Naive thymus-derived CD8-positive, alpha-beta T cell (primary cell): ENCODE measurements around the gene CRB1. TPM values are rescaled to one million over a fixed set of nuclear protein-coding genes. Genes with fewer than 3 reads are reported as not detected.
A peak's percentile ranks its signal among the peaks of the same experiment; 100 is the strongest.

Source experiments
- ATAC-seq, 2 donors: fragments of 150-1000 bp; cut with Tn5 transposase in 1 of 2; sonication (Bioruptor Pico), chemical (Tn5 transposase) in 1 of 2; 1 replicate in 1 of 2; 2 replicates in 1 of 2; pipeline ENCODE4 v1.10.0; 2021; ENCODE audit warnings: mild to moderate bottlenecking in 2 of 2, moderate library complexity in 2 of 2
- POLR2A ChIA-PET: fragments of 350-600 bp; sonication (Branson Sonifier 250); formaldehyde crosslinking; loops from one replicate; lab custom pipeline; 2021; ENCODE audit warnings: antibody characterized with exemption; lab: Charles Lee
- DNase-seq, 10 donors: peaks; one replicate each; pipeline versions ENCODE4 v3.0.0 to v3.0.0-alpha.2; 2020 to 2022
- H3K27ac Mint-ChIP-seq, 10 donors: one replicate each; pipeline ENCODE4 v1.8.0; 2020 to 2022; ENCODE audit warnings: mild to moderate bottlenecking in 10 of 10, mixed read lengths in 10 of 10, moderate library complexity in 4 of 10, inconsistent platforms in 1 of 10
- H3K27me3 Mint-ChIP-seq, 5 donors: one replicate each; pipeline ENCODE4 v1.8.0; 2021 to 2022; ENCODE audit warnings: mixed read lengths in 5 of 5
- H3K36me3 Mint-ChIP-seq, 3 donors: one replicate each; pipeline ENCODE4 v1.8.0; 2020 to 2022; ENCODE audit warnings: mixed read lengths in 3 of 3, mild to moderate bottlenecking in 2 of 3, inconsistent platforms in 1 of 3
- H3K4me1 Mint-ChIP-seq, 4 donors: one replicate each; pipeline ENCODE4 v1.8.0; 2021 to 2022; ENCODE audit warnings: mixed read lengths in 4 of 4
- H3K4me3 Mint-ChIP-seq, 10 donors: one replicate each; pipeline ENCODE4 v1.8.0; 2020 to 2022; ENCODE audit warnings: mild to moderate bottlenecking in 10 of 10, mixed read lengths in 10 of 10, moderate library complexity in 6 of 10, inconsistent platforms in 1 of 10
- H3K9me3 Mint-ChIP-seq, 9 donors: one replicate each; pipeline ENCODE4 v1.8.0; 2020 to 2022; ENCODE audit warnings: mixed read lengths in 9 of 9, mild to moderate bottlenecking in 3 of 9, inconsistent platforms in 1 of 9, moderate library complexity in 1 of 9
- polyA plus RNA-seq, 3 donors: library from polyadenylated mRNA; unstranded; fragments of 300-500 nt; fragmentation: Illumina TruSeq; gene quantifications; one replicate each; pipeline ENCODE4 v1.2.3, GENCODE V29; 2021
- total RNA-seq, 8 experiments: library from RNA in 2 of 8; stranded (reverse) in 2 of 8; gene quantifications; one replicate each; pipeline ENCODE4 v1.2.3 and lab custom pipeline; 2021 to 2026

The CRB1 gene
- total and polyA plus RNA-seq, 5 experiments from 2014 or later, result 0.20 to 0.69 (median 0.48) TPM; not detected in 1

DNA sequence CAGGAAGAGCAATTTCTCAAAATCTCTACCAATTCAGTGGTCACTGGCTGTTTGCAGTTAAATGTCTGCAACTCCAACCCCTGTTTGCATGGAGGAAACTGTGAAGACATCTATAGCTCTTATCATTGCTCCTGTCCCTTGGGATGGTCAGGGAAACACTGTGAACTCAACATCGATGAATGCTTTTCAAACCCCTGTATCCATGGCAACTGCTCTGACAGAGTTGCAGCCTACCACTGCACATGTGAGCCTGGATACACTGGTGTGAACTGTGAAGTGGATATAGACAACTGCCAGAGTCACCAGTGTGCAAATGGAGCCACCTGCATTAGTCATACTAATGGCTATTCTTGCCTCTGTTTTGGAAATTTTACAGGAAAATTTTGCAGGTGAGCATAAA, 167.2 kb downstream of the CRB1 start:
- Mint-ChIP-seq H3K9me3 (no peaks in the 10 kb centered on the region), H3K4me1 (no peaks in the 10 kb centered on the region), H3K4me3 (no peak overlapping the region), H3K36me3 (no peaks in the 10 kb centered on the region), H3K27ac (no peak overlapping the region), H3K27me3 (no peaks in the 10 kb centered on the region)
- ATAC-seq (no peak), DNase-seq (no peak)
- POLR2A ChIA-PET, result no interaction called here

DNA sequence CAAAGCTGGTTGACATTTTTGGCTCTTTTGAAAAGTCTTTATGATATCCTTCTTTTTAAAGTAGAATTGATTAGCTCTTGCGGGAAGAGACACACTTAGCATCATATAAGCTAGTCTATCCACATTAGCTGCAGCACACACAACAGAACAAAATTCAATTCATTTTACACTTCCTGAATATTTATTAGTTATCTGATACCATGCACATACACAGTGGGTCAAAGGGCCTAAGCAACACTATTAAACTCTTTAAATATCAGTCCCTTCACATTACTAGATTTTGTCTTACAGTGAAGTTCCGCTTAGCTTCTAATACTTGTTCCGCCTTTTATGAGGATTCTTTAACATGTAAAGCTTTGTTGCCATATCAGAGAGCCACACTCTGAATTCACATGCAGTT, 169.5 kb downstream of the CRB1 start:
- no peaks in the 10 kb centered on the region for H3K4me1 Mint-ChIP-seq
- no peak overlapping the region for H3K4me3 Mint-ChIP-seq
- ATAC-seq, result no peak
- no peaks in the 10 kb centered on the region for H3K9me3 Mint-ChIP-seq
- H3K27ac Mint-ChIP-seq, result no peak overlapping the region
- no peak for DNase-seq
- POLR2A ChIA-PET, result no interaction called here
- peaks cover 0 to 6% (median 0%) of the 10 kb centered on the region in 5 donors for H3K27me3 Mint-ChIP-seq
- peaks cover 0 to 3% (median 0%) of the 10 kb centered on the region in 3 donors for H3K36me3 Mint-ChIP-seq

DNA sequence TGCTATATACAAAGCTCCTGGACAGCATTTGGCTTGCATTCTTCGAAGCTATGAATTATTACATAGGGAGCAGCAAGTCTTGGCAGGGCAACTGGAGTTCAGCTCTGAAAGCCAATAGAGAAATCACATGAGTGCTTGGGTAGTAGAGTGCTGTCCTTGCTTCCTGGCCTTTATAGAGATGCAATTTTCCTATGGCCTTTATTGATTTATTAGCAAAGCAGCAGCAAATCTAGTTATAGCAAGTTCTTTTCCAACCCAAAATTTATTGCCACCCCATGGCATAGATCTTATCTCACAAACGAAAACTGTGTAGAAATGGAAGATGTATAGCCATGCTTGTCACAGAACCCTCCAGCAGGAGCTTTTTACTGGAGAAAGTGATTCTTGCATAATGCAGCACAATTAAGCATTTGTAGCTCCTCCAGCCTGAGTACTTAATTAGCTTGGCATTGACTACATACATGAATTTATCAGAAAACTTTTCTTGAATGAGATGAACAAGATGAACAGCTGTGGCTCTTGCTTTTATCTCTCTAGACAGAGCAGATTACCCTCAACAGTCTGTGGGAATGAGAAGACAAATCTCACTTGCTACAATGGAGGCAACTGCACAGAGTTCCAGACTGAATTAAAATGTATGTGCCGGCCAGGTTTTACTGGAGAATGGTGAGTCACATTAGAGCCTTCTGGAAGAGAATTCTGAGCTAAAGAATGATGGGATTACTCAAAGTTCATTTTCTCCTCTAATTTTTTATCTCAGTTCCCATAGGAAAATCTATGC, 170.1 kb downstream of the CRB1 start:
- POLR2A ChIA-PET, result no interaction called here
- no peak for DNase-seq

DNA sequence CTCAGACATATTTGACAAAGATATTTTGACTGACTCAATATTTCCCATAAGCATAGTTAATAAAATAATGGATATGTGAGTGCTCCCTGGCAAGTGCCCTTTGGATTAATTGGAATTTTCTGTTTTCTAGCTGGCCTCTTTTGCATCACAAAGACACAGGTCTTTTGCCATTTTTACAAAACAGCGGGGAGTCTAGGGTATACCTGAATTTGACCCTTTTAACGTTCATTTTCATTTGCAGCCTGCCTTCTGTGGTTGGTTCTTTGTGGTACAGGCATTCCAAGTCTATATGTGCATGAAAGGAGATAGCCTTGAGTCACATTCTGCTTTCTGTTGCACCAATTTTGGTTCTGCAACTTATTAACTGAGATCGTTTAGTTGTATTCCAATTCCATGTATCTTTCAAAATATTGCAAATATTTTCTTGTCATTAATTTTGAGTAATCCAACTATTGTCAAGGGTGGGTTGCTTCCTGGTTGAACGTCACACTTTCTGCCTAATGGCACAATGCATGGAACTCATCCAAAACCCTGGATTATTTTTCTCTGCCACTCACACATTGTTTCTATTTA, 171.7 kb downstream of the CRB1 start:
- Mint-ChIP-seq H3K36me3 (peaks cover 0 to 3% (median 0%) of the 10 kb centered on the region in 3 donors), H3K27me3 (peaks cover 0 to 6% (median 0%) of the 10 kb centered on the region in 5 donors), H3K27ac (no peak overlapping the region), H3K4me1 (no peaks in the 10 kb centered on the region), H3K4me3 (no peak overlapping the region), H3K9me3 (no peaks in the 10 kb centered on the region)
- POLR2A ChIA-PET, result no interaction called here
- ATAC-seq (no peak), DNase-seq (no peak)

More for the DNA sequence above, 170.1 kb downstream of the CRB1 start:
- Mint-ChIP-seq H3K4me3 (no peak overlapping the region), H3K27me3 (peaks cover 0 to 6% (median 0%) of the 10 kb centered on the region in 5 donors), H3K9me3 (no peaks in the 10 kb centered on the region), H3K36me3 (peaks cover 0 to 3% (median 0%) of the 10 kb centered on the region in 3 donors), H3K4me1 (no peaks in the 10 kb centered on the region), H3K27ac (no peak overlapping the region)
- no peak for ATAC-seq

DNA sequence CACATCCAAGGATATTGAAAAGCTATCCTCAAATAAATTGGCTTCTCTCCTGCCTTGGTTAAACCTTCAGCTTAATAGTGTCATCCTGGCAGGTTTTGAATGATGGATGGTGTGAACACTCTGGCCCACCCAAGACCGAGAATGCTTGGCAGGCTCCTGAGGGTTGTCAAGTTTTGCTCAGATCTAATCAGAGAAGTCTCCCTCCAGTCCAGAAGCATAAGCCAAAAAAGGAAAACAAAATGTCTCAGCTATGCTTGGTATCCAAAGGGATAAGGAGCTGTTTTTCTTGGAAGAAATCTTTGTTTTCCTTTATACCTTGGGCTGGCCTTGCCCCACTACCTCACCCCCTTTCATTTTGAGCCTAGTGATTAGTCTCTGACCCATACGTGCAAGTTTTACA, 172.7 kb downstream of the CRB1 start:
- POLR2A ChIA-PET, result no interaction called here
- Mint-ChIP-seq H3K27me3 (peaks cover 0 to 6% (median 0%) of the 10 kb centered on the region in 5 donors), H3K4me3 (no peak overlapping the region)

DNA sequence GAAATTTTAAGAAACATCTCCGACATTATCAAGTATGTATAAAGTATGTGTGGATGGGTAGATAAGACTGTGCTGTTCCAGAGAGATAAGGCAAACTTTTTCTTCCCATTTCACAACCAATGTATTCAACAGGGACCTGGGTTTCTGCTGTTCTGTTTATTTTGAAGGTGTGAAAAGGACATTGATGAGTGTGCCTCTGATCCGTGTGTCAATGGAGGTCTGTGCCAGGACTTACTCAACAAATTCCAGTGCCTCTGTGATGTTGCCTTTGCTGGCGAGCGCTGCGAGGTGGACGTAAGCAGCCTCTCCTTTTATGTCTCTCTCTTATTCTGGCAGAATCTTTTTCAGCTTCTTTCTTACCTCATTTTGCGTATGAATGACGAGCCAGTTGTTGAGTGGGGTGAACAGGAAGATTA, 174.0 kb downstream of the CRB1 start:
- POLR2A ChIA-PET, result no interaction called here
- ATAC-seq (no peak), DNase-seq (no peak)
- Mint-ChIP-seq H3K36me3 (peaks cover 0 to 3% (median 0%) of the 10 kb centered on the region in 3 donors), H3K27ac (no peak overlapping the region), H3K9me3 (no peaks in the 10 kb centered on the region), H3K4me3 (no peak overlapping the region), H3K4me1 (no peaks in the 10 kb centered on the region), H3K27me3 (peaks cover 0 to 10% (median 0%) of the 10 kb centered on the region in 5 donors)

More for the DNA sequence above, 172.7 kb downstream of the CRB1 start:
- H3K27ac Mint-ChIP-seq, result no peak overlapping the region
- no peaks in the 10 kb centered on the region for H3K9me3 Mint-ChIP-seq
- DNase-seq, result no peak
- no peaks in the 10 kb centered on the region for H3K4me1 Mint-ChIP-seq
- no peak for ATAC-seq
- H3K36me3 Mint-ChIP-seq, result peaks cover 0 to 3% (median 0%) of the 10 kb centered on the region in 3 donors

DNA sequence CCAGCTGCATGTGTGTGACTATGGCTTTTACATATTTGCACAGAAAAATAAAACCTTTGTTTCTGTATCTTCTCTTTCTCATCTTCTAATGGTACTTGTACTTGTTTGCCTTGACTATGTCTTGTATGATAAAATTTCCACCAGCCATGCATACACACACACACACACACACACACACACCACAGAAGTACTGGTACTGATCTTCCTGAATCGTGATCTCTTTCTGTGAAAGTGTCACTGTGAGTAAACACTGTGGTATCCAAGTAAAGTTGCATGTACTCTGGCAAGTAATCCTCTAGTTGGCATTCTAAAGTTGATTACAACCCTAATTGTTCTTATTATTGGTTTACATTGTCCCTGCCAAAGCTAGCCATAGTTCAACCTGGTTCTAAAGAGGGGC, 176.7 kb downstream of the CRB1 start:
- DNase-seq, result no peak
- no peak overlapping the region for H3K4me3 Mint-ChIP-seq
- peaks cover 0 to 10% (median 0%) of the 10 kb centered on the region in 5 donors for H3K27me3 Mint-ChIP-seq
- peaks cover 0 to 7% (median 5%) of the 10 kb centered on the region in 4 donors for H3K4me1 Mint-ChIP-seq
- H3K9me3 Mint-ChIP-seq, result no peaks in the 10 kb centered on the region
- H3K27ac Mint-ChIP-seq, result no peak overlapping the region
- POLR2A ChIA-PET, result no interaction called here
- no peak for ATAC-seq
- H3K36me3 Mint-ChIP-seq, result peaks cover 0 to 3% (median 0%) of the 10 kb centered on the region in 3 donors

DNA sequence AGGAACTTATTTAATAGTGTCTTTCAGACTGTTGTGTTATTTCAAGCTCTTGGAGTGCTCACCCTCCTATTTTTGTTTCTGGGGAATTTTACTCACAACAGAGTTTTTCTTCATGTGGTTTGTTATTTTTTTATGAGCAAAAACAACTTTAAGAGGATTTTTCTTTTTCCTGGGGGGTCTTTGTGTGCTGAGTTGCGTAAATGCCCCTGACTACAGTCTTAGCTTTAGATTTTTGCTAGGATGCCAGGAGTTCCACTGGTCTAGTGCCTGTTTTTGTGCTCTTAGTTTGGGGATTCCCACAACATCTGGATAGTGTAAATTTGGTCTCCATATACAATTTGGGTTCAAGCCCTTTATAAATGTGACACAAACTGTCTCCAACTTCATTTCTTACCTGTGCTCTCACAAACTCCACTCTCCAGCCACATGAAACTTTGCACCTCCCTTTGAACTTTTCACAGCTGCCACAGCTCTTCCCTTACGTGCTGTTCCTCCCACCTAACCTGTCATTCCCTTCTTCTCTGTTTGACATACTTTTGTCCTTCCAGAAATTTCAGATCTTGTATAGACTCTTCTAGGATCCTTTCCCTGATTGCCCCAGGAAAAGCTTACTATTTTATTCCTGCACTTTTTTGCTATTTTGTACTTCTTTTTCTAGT, 180.2 kb downstream of the CRB1 start:
- peaks cover 0 to 7% (median 5%) of the 10 kb centered on the region in 4 donors for H3K4me1 Mint-ChIP-seq
- H3K36me3 Mint-ChIP-seq, result no peaks in the 10 kb centered on the region
- POLR2A ChIA-PET, result no interaction called here
- no peaks in the 10 kb centered on the region for H3K9me3 Mint-ChIP-seq
- no peak overlapping the region for H3K4me3 Mint-ChIP-seq
- peaks cover 0 to 4% (median 0%) of the 10 kb centered on the region in 5 donors for H3K27me3 Mint-ChIP-seq
- ATAC-seq, result no peak
- no peak for DNase-seq
- H3K27ac Mint-ChIP-seq, result peak overlapping the region in 1 of 10 donors; percentile 4

DNA sequence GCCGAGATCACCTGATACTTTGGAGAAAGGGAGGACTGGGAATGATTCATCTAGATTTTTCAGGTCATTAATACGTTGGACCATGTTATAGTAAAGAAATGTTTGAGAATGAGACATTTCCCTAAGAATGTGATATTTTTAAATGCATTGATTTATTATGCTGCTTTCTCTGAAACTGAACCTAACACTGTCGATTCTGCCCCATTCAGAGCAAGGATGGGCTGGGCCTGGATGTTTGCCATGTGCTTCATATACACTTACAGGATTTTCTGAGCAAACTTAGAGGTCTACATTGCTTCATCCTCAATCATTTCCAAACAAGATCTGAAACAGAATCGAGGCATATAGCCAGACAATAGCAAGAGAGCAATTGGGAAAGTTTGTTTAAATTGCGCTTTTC, 183.3 kb downstream of the CRB1 start:
- Mint-ChIP-seq H3K4me3 (no peak overlapping the region), H3K27ac (no peak overlapping the region), H3K27me3 (peaks cover 0 to under 1% (median 0%) of the 10 kb centered on the region in 5 donors), H3K4me1 (peaks cover 0 to 7% (median 5%) of the 10 kb centered on the region in 4 donors), H3K9me3 (no peaks in the 10 kb centered on the region), H3K36me3 (no peaks in the 10 kb centered on the region)
- peak in 1 of 2 donors; percentile 32 for ATAC-seq
- POLR2A ChIA-PET, result no interaction called here
- no peak for DNase-seq

DNA sequence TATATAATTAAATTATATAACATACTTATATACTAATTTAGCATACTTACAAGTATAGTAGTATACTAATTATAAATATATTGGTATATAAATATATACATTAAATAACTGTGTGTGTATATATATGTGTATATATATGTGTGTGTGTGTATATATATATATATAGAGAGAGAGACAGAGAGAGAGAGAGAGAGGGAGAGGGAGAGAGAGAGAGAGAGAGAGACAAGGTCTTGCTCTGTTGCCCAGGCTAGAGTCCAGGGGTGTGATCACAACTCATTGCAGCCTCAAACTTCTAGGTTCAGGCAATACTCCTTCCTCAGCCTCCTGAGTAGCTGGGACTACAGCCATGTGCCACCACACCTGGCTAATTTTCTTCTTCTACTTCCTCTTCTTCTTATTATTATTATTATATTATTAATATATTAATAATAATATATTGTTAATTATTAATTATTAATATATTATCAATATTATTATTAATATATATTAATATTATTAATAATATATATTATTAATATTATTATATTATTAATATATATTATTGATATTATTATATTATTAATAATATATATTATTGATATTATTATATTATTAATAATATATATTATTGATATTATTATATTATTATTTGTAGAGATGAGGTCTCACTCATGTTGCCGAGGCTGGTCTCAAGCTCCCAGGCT, 185.5 kb downstream of the CRB1 start:
- DNase-seq, result no peak
- no peak overlapping the region for H3K4me3 Mint-ChIP-seq
- H3K4me1 Mint-ChIP-seq, result peaks cover 0 to 2% (median under 1%) of the 10 kb centered on the region in 4 donors
- POLR2A ChIA-PET, result no interaction called here
- H3K9me3 Mint-ChIP-seq, result no peaks in the 10 kb centered on the region
- H3K27ac Mint-ChIP-seq, result no peak overlapping the region
- no peaks in the 10 kb centered on the region for H3K36me3 Mint-ChIP-seq
- ATAC-seq, result no peak
- H3K27me3 Mint-ChIP-seq, result no peaks in the 10 kb centered on the region

DNA sequence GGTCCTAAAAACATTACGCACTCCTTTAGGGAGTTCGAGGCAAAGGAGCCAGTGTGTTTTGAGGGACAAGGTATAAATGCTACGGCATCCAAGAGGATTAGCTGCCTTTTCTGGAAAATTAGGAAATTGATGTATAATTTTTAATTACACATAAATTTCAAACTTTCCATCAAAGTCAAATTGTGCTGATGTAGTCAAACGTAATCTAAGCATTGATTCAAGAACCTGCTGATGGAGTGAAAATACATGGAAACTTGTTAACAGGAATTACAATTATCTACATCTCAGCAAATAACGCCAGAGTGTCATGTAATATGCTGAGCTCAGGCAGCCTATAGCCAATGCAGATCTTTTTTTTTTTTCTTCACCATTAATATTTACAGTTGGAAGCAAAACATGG, 194.5 kb downstream of the CRB1 start:
- POLR2A ChIA-PET, result no interaction called here
- H3K4me1 Mint-ChIP-seq, result no peaks in the 10 kb centered on the region
- H3K36me3 Mint-ChIP-seq, result no peaks in the 10 kb centered on the region
- ATAC-seq (no peak), DNase-seq (no peak)
- H3K27ac Mint-ChIP-seq, result no peak overlapping the region
- no peaks in the 10 kb centered on the region for H3K9me3 Mint-ChIP-seq
- H3K4me3 Mint-ChIP-seq, result no peak overlapping the region
- H3K27me3 Mint-ChIP-seq, result no peaks in the 10 kb centered on the region

DNA sequence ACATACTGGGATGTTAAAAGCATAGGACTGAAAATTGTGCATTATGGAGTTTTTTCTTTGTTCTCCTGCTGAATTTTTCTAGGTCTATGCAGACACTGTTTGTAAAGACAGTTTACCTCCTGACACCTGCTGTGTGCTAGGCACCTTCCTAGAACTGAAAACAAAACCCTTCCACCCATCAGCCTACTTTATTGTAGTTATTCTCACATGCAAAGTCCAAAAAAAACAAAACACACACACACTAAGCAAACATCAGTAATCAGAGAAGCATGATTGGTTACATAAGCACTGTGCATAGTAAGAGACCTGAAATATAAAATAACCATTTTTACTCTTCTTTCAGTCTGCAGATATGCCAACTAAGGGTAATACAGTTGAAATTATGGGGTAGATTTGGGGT, 195.1 kb downstream of the CRB1 start:
- no peak for ATAC-seq
- Mint-ChIP-seq H3K27me3 (peaks cover 0 to 3% (median 0%) of the 10 kb centered on the region in 5 donors), H3K27ac (no peak overlapping the region), H3K9me3 (no peaks in the 10 kb centered on the region), H3K36me3 (no peaks in the 10 kb centered on the region), H3K4me1 (no peaks in the 10 kb centered on the region), H3K4me3 (no peak overlapping the region)
- POLR2A ChIA-PET, result no interaction called here
- no peak for DNase-seq
